H1 (cell line): ENCODE data around the gene ADGRV1. TPM values are rescaled to one million over a fixed set of nuclear protein-coding genes. Genes with fewer than 3 reads are reported as not detected.

ENCODE experiments used
- CTCF ChIA-PET: fragments of 300-600 bp; sonication (Branson Sonifier 250); formaldehyde crosslinking; loops from one replicate; lab custom pipeline; 2021; ENCODE audit not compliant: partially characterized antibody; lab: Charles Lee
- POLR2A ChIA-PET: fragments of 300-600 bp; sonication (Branson Sonifier 250); formaldehyde crosslinking; loops from one replicate; lab custom pipeline; 2021; ENCODE audit warnings: inconsistent platforms; ENCODE audit not compliant: partially characterized antibody; lab: Charles Lee
- DNase-seq, 2 experiments: peaks; one replicate each; pipeline versions ENCODE4 v3.0.0 to v3.0.0-alpha.2; 2010 to 2022; ENCODE audit warnings: low spot score in 2 of 2, low read depth in 1 of 2, mixed read lengths in 1 of 2
- FAIRE-seq: peaks from 2 replicates; lab custom pipeline; 2011; peaks lifted over from hg19 to GRCh38; lab: Jason Lieb, UNC
- H2AFZ ChIP-seq: 2 replicates; pipeline ENCODE4 v1.8.1; 2012; ENCODE audit warnings: low read length, inconsistent platforms
- H2AK5ac ChIP-seq: 2 replicates; pipeline ENCODE4 v1.6.1; 2013; ENCODE audit warnings: low read depth, low read length
- H2BK120ac ChIP-seq: replicated peaks from 2 replicates; pipeline ENCODE3; 2013; ENCODE audit warnings: low read depth, low read length, inconsistent platforms
- H2BK12ac ChIP-seq: 2 replicates; pipeline ENCODE4 v1.6.1; 2013; ENCODE audit warnings: low read depth, low read length
- H2BK15ac ChIP-seq: 2 replicates; pipeline ENCODE4 v1.6.1; 2013; ENCODE audit warnings: low read length
- H2BK20ac ChIP-seq: 2 replicates; pipeline ENCODE4 v1.6.1; 2013; ENCODE audit warnings: low read length
- H2BK5ac ChIP-seq: 2 replicates; pipeline ENCODE4 v1.6.1; 2013; ENCODE audit warnings: low read depth, low read length
- H3K14ac ChIP-seq: 2 replicates; pipeline ENCODE4 v1.6.1; 2013; ENCODE audit warnings: inconsistent platforms; ENCODE audit not compliant: insufficient read length
- H3K18ac ChIP-seq: 2 replicates; pipeline ENCODE4 v1.6.1; 2013; ENCODE audit warnings: low read length; ENCODE audit errors: extremely low read depth
- H3K23ac ChIP-seq: 2 replicates; pipeline ENCODE4 v1.6.1; 2013; ENCODE audit warnings: inconsistent platforms; ENCODE audit not compliant: insufficient read length
- H3K23me2 ChIP-seq: 2 replicates; pipeline ENCODE4 v1.6.1; 2013; ENCODE audit warnings: low read depth, low read length
- H3K27ac ChIP-seq: 2 replicates; pipeline ENCODE4 v1.6.1; 2011; ENCODE audit warnings: low read depth, low read length, inconsistent platforms
- H3K27me3 ChIP-seq, 4 experiments: replicated peaks in 1 of 4; 1 replicate in 1 of 4; 2 replicates in 3 of 4; pipeline versions ENCODE4 v1.6.1 to v1.8.1; 2011 to 2013; ENCODE audit warnings: low read length in 3 of 4, mild to moderate bottlenecking in 3 of 4, inconsistent platforms in 2 of 4, mixed read lengths in 2 of 4, moderate library complexity in 1 of 4; ENCODE audit not compliant: control insufficient read depth in 3 of 4, insufficient read depth in 3 of 4; ENCODE audit errors: extremely low read depth in 1 of 4
- H3K36me3 ChIP-seq, 4 experiments: 2 replicates each; pipeline versions ENCODE4 v1.6.1 to v1.8.1; 2011 to 2013; ENCODE audit warnings: mild to moderate bottlenecking in 4 of 4, low read length in 3 of 4, moderate library complexity in 2 of 4, control low read depth in 1 of 4, inconsistent platforms in 1 of 4; ENCODE audit not compliant: insufficient read depth in 4 of 4, control insufficient read depth in 2 of 4
- H3K4ac ChIP-seq: replicated peaks from 2 replicates; pipeline ENCODE3; 2013; ENCODE audit warnings: low read length, low read depth, mixed read lengths, inconsistent platforms; ENCODE audit not compliant: insufficient read length
- H3K4me1 ChIP-seq, 4 experiments: replicated peaks in 1 of 4; 1 replicate in 1 of 4; 2 replicates in 3 of 4; pipeline versions ENCODE4 v1.6.1 to v1.8.1; 2011 to 2013; ENCODE audit warnings: low read length in 3 of 4, inconsistent platforms in 2 of 4, mixed read lengths in 1 of 4; ENCODE audit not compliant: insufficient read depth in 4 of 4, control insufficient read depth in 3 of 4
- H3K4me2 ChIP-seq, 2 experiments: 2 replicates each; pipeline versions ENCODE4 v1.6.1 to v1.8.1; 2011 to 2013; ENCODE audit warnings: low read depth in 2 of 2, low read length in 2 of 2, control low read depth in 1 of 2, inconsistent platforms in 1 of 2, mild to moderate bottlenecking in 1 of 2; ENCODE audit not compliant: insufficient read depth in 1 of 2
- H3K4me3 ChIP-seq, 4 experiments: fragments of 200-600, 300-600 bp in 1 of 4; sonication (generic), shearing (Covaris generic), sonication (Bioruptor Twin) in 1 of 4; 2 replicates each; pipeline versions ENCODE4 v1.5.1 to v1.8.1; 2011 to 2016; ENCODE audit warnings: low read length in 4 of 4, low read depth in 3 of 4, control low read depth in 2 of 4, inconsistent platforms in 2 of 4, mild to moderate bottlenecking in 2 of 4, mixed read lengths in 1 of 4, moderate library complexity in 1 of 4; ENCODE audit not compliant: insufficient read depth in 2 of 4; ENCODE audit errors: extremely low read depth in 1 of 4
- H3K56ac ChIP-seq: replicated peaks from 2 replicates; pipeline ENCODE3; 2013; ENCODE audit warnings: low read depth, mild to moderate bottlenecking, mixed read lengths, low read length, inconsistent platforms; ENCODE audit not compliant: insufficient read length
- H3K79me1 ChIP-seq: 2 replicates; pipeline ENCODE4 v1.6.1; 2013; ENCODE audit warnings: low read depth, low read length, control low read depth
- H3K79me2 ChIP-seq, 2 experiments: 2 replicates each; pipeline versions ENCODE4 v1.6.1 to v1.8.1; 2012 to 2013; ENCODE audit warnings: low read length in 2 of 2, mild to moderate bottlenecking in 2 of 2, inconsistent platforms in 1 of 2; ENCODE audit not compliant: insufficient read depth in 2 of 2, control insufficient read depth in 1 of 2
- H3K9ac ChIP-seq, 4 experiments: replicated peaks in 1 of 4; 1 replicate in 1 of 4; 2 replicates in 3 of 4; pipeline versions ENCODE4 v1.6.1 to v1.8.1; 2011 to 2013; ENCODE audit warnings: low read depth in 3 of 4, low read length in 3 of 4, control low read depth in 2 of 4, mild to moderate bottlenecking in 2 of 4, moderate library complexity in 2 of 4, inconsistent platforms in 1 of 4; ENCODE audit errors: extremely low read depth in 1 of 4
- H3K9me3 ChIP-seq, 2 experiments: 2 replicates each; pipeline versions ENCODE4 v1.6.1 to v1.8.1; 2012 to 2013; ENCODE audit warnings: mild to moderate bottlenecking in 2 of 2, moderate library complexity in 2 of 2, control low read depth in 1 of 2, inconsistent platforms in 1 of 2, low read depth in 1 of 2, low read length in 1 of 2, mixed read lengths in 1 of 2; ENCODE audit not compliant: insufficient read depth in 2 of 2
- H4K20me1 ChIP-seq, 2 experiments: replicated peaks in 1 of 2; 2 replicates each; pipeline versions ENCODE3 to v1.8.1; 2011 to 2013; ENCODE audit warnings: inconsistent platforms in 2 of 2, low read length in 2 of 2, mild to moderate bottlenecking in 1 of 2; ENCODE audit not compliant: insufficient read depth in 2 of 2, control insufficient read depth in 1 of 2
- H4K5ac ChIP-seq: 2 replicates; pipeline ENCODE4 v1.6.1; 2013; ENCODE audit warnings: low read length, low read depth, mixed read lengths, inconsistent platforms; ENCODE audit not compliant: insufficient read length
- H4K8ac ChIP-seq: 2 replicates; pipeline ENCODE4 v1.8.0; 2013; ENCODE audit warnings: mild to moderate bottlenecking, moderate library complexity, low read length, inconsistent platforms; ENCODE audit not compliant: insufficient read depth; ENCODE audit errors: extremely low read depth
- H4K91ac ChIP-seq: replicated peaks from 2 replicates; pipeline ENCODE3; 2013; ENCODE audit warnings: low read length, mixed read lengths, inconsistent platforms; ENCODE audit not compliant: insufficient read length
- CBX8 ChIP-seq: fragments of 300-800, 300-1000 bp; sonication (generic); IDR thresholded peaks from 2 replicates; pipeline ENCODE4 v1.7.1; 2016; ENCODE audit warnings: low read depth, low read length, borderline replicate concordance
- CTBP2 ChIP-seq: IDR thresholded peaks from 2 replicates; pipeline ENCODE4 v1.7.0; 2011; ENCODE audit warnings: borderline replicate concordance, mild to moderate bottlenecking, moderate library complexity, mixed read lengths, low read length; ENCODE audit not compliant: insufficient read depth, insufficient read length
- EZH2 ChIP-seq: fragments of 200-600 bp; sonication (generic); IDR thresholded peaks from 2 replicates; pipeline ENCODE4 v1.7.1; 2012; ENCODE audit warnings: low read depth, mild to moderate bottlenecking, moderate library complexity, low read length, inconsistent platforms; ENCODE audit not compliant: severe bottlenecking
- GABPA ChIP-seq: IDR thresholded peaks from 2 replicates; pipeline ENCODE4 v1.6.1; 2011; ENCODE audit warnings: mild to moderate bottlenecking, low read length, moderate library complexity, borderline replicate concordance; ENCODE audit not compliant: insufficient read depth
- KDM1A ChIP-seq: fragments of 200-600, 300-600 bp; sonication (generic); IDR thresholded peaks from 2 replicates; pipeline ENCODE4 v1.7.1; 2016; ENCODE audit warnings: mild to moderate bottlenecking, low read length, borderline replicate concordance
- PHF8 ChIP-seq: fragments of 200-600 bp; sonication (generic); conservative IDR thresholded peaks from 2 replicates; pipeline ENCODE4 v1.7.1; 2012; ENCODE audit warnings: low read depth, mild to moderate bottlenecking, inconsistent platforms, low read length, moderate library complexity
- POLR2AphosphoS5 ChIP-seq: IDR thresholded peaks from 2 replicates; pipeline ENCODE4 v1.6.1; 2011; ENCODE audit warnings: low read depth, low read length
- RAD21 ChIP-seq, 2 experiments: IDR thresholded peaks in 1 of 2; conservative IDR thresholded peaks in 1 of 2; 2 replicates each; pipeline ENCODE4 v1.6.1; 2011; ENCODE audit warnings: low read depth in 2 of 2, low read length in 2 of 2, improper control_type of control experiment in 1 of 2, inconsistent platforms in 1 of 2, mild to moderate bottlenecking in 1 of 2, moderate library complexity in 1 of 2
- SIN3A ChIP-seq, 2 experiments: IDR thresholded peaks in 1 of 2; conservative IDR thresholded peaks in 1 of 2; 2 replicates each; pipeline ENCODE4 v1.6.1; 2011 to 2012; ENCODE audit warnings: low read length in 2 of 2, improper control_type of control experiment in 1 of 2, low read depth in 1 of 2, mild to moderate bottlenecking in 1 of 2
- SRF ChIP-seq: IDR thresholded peaks from 2 replicates; pipeline ENCODE4 v1.6.1; 2011; ENCODE audit warnings: mild to moderate bottlenecking, low read depth, low read length, moderate library complexity
- TAF7 ChIP-seq: optimal IDR thresholded peaks from 2 replicates; pipeline ENCODE3; 2011; ENCODE audit warnings: low read depth, mild to moderate bottlenecking, inconsistent platforms, low read length, moderate library complexity, borderline replicate concordance
- TCF12 ChIP-seq: IDR thresholded peaks from 2 replicates; pipeline ENCODE4 v1.6.1; 2011; ENCODE audit warnings: low read depth, mild to moderate bottlenecking, low read length
- USF2 ChIP-seq: IDR thresholded peaks from 2 replicates; pipeline ENCODE4 v1.6.1; 2011; ENCODE audit warnings: low read length, improper control_type of control experiment
- WGBS, 2 experiments: shearing (Covaris generic) in 1 of 2; methylation state at CpG; one replicate each; pipeline versions ENCODE4 v1.1.6 to v1.1.7; 2013 to 2015; ENCODE audit warnings: low lambda C conversion rate in 2 of 2, mixed read lengths in 2 of 2, inconsistent platforms in 1 of 2, low coverage in 1 of 2, missing lambda C conversion rate in 1 of 2; ENCODE audit not compliant: insufficient replicate concordance in 2 of 2, insufficient coverage in 1 of 2, insufficient read length in 1 of 2; ENCODE audit errors: extremely low coverage in 1 of 2, missing lambda C conversion rate in 1 of 2; 5-methylcytosine and 5-hydroxymethylcytosine counted together
- polyA plus RNA-seq, 7 experiments: library from polyadenylated mRNA; depleted of rRNA in 3 of 7; stranded (reverse) in 5 of 7; unstranded in 2 of 7; fragments of >200 nt in 5 of 7; fragments of 200-250 nt in 2 of 7; gene quantifications; 1 replicate in 5 of 7; 2 replicates in 1 of 7; 4 replicates in 1 of 7; pipeline versions ENCODE4 v1.2.1 to v1.2.3, GENCODE V29; 2011 to 2013; ENCODE audit warnings: missing spikeins in 2 of 7, mixed read lengths in 2 of 7
- total RNA-seq: library from RNA; stranded (reverse); fragmentation: NEBNext Ultra II Directional; extraction: Animal tissue kit (Norgen Biotek cat#: 25700); gene quantifications from 2 replicates; pipeline ENCODE4 v1.2.1, GENCODE V29; 2021

The ADGRV1 gene
- total and polyA plus RNA-seq, 2 of the 8 experiments (the other 6 are each of a cell fraction or from before 2014, with no cell fraction given): 53.1 to 62.2 TPM

- Histone ChIP-seq H3K4me1 (no peaks in the 10 kb centered on the region), H3K79me1 (no peaks in the 10 kb centered on the region), H3K9me3 (no peaks in the 10 kb centered on the region), H3K23me2 (no peaks in the 10 kb centered on the region), H2BK12ac (no peak overlapping the region), H3K27ac (no peak overlapping the region), H3K4ac (no peak overlapping the region), H4K91ac (no peak overlapping the region), H4K5ac (no peak overlapping the region), H3K4me3 (no peak overlapping the region), H2BK120ac (no peak overlapping the region), H3K9ac (no peak overlapping the region), H2BK15ac (no peak overlapping the region), H2AK5ac (no peak overlapping the region), H4K8ac (no peak overlapping the region), H3K4me2 (no peak overlapping the region), H3K56ac (no peak overlapping the region), H3K14ac (no peak overlapping the region), H2BK5ac (no peak overlapping the region), H3K36me3 (no peaks in the 10 kb centered on the region), H2AFZ (no peak overlapping the region), H3K23ac (no peak overlapping the region), H2BK20ac (no peak overlapping the region), H3K79me2 (no peaks in the 10 kb centered on the region), H3K18ac (no peak overlapping the region), H3K27me3 (no peaks in the 10 kb centered on the region), H4K20me1 (no peaks in the 10 kb centered on the region)
- ChIA-PET CTCF (no interaction called here), POLR2A (no interaction called here)
- no peak for DNase-seq
- WGBS, 2 experiments: 93% methylated on average over 2 of the region's 2 CpGs; no CpG with 5 or more reads in 1 of the 2 experiments
- no peak for FAIRE-seq
- TF ChIP-seq SIN3A (conservative IDR thresholded peaks at IDR 0.05 in 1 of 2, IDR thresholded peaks at IDR 0.05 in 1 of 2; ENCODE audit: low read depth in 1 of 2, low read length in 2 of 2): no peak
- no peak for TF ChIP-seq TCF12
- no peak for TF ChIP-seq GABPA
- no peak for TF ChIP-seq CTBP2
- TF ChIP-seq RAD21 (IDR thresholded peaks at IDR 0.05 in 1 of 2, conservative IDR thresholded peaks at IDR 0.05 in 1 of 2; ENCODE audit: low read depth in 2 of 2, low read length in 2 of 2): no peak
- TF ChIP-seq CBX8: no peak
- TF ChIP-seq POLR2AphosphoS5: no peak
- no peak for TF ChIP-seq EZH2
- TF ChIP-seq KDM1A: no peak
- TF ChIP-seq TAF7: no peak
- no peak for TF ChIP-seq SRF
- no peak for TF ChIP-seq PHF8
- no peak for TF ChIP-seq USF2
These were observed 564.1 kb downstream of the ADGRV1 start for GRCh38 chr5:91122651-91123050.
